GM10847 (cell line): ENCODE data around the gene SLC6A11.

Experiments
- POLR2A ChIP-seq: IDR thresholded peaks from 2 replicates; pipeline ENCODE4 v1.6.1; 2011; ENCODE audit not compliant: insufficient read length; ENCODE audit errors: extremely low read depth

Gene SLC6A11

GRCh38 chr3:10816019-10816862, at the start of gene SLC6A11:
Gene SLC6A11, plus strand, starts transcription at chr3:10816228. Its CDS starts 38 bp downstream, at chr3:10816266.
- TF ChIP-seq POLR2A = no peak

- TF ChIP-seq POLR2A = no peak
These were observed 47.2 kb upstream of the SLC6A11 start for GRCh38 chr3:10768708-10769394.

DNA sequence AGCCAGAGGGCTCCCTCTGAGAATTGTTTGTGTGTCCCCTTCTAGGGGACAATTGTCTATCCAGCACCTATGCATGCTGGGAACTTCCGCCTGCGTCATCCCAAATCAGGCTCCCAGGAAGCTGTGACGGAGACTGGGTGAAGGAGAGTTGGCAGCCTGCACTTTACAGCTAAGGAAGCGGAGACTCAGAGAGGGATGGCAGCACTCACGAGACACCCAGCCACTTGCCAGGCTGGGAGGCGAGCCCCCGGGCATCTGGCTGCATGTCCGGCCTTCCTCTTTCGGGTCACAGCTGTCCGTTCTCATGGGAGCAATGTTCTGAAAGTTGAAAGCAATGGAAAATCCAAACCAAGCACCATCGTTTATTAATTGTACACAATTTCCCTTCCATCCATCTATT, 45.5 kb upstream of the SLC6A11 start:
- no peak for TF ChIP-seq POLR2A

- TF ChIP-seq POLR2A = no peak
These were observed 45.0 kb upstream of the SLC6A11 start for GRCh38 chr3:10770981-10771380.

DNA sequence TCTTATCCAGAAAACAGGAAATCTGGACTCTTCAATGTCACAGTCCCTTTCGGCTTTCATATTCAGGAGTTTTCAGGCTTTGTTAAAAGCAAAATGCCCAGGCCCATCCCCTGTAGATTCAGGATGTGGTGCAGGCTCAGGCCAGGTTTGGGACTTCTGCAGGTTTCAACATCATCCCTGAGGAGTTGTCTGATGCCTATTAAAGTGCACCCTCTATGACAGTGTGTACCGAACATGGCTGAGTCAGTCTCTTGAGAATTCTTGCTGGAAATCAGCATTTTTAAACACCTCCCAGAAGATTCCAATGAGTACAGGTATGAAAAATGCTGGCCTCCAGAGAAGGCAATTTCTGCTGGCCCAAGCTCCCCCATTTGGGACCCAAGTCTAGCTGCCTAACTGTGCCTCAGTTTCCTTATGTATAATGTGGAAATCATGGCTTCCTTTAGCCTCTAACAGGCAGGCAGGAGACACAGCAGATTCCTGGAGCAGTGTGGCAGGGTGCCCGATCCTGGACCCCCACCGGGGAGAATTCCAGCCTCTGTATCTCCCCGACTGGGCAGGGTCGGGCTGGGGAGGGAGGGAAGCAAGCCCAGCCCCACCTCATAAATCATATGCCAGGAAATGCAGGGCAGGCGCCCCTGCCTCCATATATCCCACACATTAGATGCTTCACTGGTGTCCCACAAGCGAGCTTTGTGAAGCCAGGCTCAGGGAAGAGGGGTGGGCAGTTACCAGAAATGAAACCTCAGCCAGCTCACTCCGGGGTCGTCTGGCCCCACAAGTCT, 44.4 kb upstream of the SLC6A11 start:
- TF ChIP-seq POLR2A = no peak

- TF ChIP-seq POLR2A = no peak
These were observed 43.5 kb upstream of the SLC6A11 start for GRCh38 chr3:10772271-10773161.

DNA sequence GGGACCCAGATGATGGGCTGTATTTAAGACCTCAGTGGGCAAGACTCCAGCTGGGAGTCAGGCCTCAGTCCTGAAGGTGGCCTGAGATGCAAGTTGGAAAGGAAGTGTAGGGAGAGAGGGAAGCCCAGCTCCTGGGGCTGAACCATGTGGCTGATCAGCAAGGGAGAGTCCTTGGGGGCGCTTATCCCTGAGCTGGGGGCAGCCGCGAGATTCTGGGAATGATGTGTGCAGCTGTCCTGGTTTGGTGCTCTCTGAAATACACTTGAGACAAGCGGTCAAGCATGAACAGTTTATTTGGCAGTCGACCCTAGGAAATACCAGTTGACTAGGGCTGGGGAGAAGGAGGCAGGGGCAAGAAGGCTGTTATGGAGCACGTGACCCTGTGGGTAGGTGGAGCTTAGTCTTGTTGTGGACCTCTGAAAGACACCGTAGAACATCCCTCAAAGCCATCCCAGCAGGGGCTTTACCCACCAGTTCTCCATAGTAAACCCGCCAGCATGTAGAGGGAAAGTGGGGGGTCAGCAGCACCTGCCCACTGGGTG, 41.8 kb upstream of the SLC6A11 start:
- no peak for TF ChIP-seq POLR2A

DNA sequence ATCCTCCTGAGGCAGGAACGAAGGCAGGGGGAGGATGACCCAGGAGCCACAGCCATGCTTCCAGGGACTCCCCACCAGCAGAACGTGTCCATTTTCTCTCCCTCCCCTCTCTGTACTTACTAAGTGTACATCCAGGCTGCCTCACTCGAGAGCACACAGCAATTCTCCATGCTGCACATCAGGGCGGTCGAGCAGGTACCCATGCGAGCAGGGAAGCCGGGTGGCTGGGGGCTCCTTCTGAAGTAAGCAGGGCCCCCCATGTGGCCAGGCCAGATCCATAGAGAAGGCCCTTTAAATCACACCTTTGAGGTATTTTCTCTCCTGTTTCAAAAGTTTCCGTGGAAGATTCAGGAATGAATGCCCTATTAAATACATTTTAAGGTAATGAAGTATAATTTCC, 41.2 kb upstream of the SLC6A11 start:
- TF ChIP-seq POLR2A = no peak

DNA sequence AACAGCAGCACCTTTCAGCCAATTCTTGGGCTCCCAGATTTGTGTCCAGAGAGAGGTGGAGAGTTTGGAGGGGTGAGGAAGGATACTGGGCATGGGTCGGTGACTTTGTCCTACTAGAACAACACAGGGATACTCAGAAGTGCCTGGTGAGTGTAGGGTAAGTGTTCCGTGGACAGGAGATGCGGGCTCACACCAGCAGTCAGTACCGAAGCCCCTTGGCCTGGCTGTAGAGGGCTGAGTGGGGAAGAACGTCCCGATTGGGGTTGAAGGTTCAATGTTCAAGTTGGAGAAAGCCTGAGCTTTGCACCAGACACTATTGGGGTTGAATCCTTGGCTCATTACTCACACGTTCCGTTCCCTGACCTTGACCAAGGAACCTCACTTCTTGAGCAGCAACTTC, 40.8 kb upstream of the SLC6A11 start:
- no peak for TF ChIP-seq POLR2A

DNA sequence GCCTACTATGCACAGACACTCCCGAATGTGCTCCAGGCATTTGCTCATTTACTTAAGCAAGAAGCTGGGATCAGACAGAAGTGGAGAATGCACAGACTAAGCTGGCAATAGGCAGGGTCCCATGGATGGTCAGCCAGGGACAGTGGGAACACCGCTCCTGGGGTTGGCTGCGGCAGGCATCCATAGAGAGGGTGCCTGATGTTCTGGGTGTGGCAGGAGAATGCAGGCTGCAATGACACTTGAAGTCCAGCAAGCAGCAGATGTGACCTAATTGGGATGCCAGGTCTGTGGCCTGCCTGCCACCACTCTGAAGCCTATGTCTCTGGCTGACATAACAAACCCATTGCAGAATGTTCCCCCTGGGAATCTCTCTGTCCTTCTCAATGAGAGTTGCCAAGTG, 40.2 kb upstream of the SLC6A11 start:
- TF ChIP-seq POLR2A = no peak

DNA sequence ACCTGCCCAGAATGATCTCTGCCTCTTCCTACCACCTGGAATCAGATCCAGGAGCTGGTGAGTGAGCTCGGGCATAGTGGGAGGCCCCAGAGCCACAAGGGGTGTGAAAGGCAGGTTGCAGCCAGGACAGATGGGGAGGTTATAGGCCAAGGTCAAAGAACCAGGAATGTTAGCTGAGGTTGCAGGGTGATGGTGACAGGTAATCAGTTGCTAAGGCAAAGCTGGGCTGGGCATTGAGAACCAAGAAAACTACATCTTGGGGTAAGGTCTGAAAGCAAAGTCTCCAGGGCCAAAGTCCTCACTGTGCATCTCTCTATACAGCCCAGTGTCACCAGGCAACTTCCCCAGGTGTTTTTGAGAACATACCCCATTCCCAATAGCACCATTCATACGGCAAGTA, 38.4 kb upstream of the SLC6A11 start:
- TF ChIP-seq POLR2A = no peak

DNA sequence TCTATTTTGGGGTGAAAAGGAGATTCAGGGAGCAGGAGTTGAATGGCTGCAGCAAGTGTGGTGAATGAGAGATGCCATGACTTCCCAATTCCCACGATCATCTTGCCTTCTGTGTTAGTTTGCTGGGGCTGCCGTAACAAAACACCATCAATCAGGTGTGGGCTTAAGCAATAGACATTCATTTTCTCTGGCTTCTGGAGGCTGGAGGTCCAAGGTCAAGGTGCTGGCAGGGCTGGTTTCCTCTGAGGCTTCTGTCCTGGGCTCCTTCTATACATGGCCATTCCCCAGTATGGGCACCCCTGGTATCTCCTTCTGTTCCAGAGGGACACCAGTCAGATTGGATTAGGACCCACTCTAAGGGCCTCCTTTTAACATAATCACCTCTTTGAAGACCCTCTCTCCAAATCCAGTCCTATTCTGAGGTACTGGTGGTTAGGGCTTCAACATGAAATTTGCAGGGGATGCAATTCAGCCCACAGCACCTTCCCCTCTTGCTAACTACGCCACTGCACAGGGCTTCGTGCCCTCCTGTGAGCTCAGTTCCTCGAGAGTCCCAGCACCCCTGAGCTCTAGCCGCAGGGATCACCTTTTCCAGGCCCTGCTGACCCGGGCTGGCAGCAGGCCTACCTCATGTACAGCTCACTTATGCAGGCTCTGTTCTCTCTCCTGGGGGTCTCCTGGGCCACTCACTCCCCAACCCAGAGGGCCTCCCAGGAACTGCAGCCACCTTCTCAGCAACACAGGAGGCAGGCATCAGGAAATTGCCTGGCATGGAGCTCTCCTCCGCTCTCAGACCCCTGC, 37.3 kb upstream of the SLC6A11 start:
- no peak for TF ChIP-seq POLR2A

GRCh38 chr3:10779293-10779805, 36.7 kb upstream of the SLC6A11 start:
- no peak for TF ChIP-seq POLR2A

DNA sequence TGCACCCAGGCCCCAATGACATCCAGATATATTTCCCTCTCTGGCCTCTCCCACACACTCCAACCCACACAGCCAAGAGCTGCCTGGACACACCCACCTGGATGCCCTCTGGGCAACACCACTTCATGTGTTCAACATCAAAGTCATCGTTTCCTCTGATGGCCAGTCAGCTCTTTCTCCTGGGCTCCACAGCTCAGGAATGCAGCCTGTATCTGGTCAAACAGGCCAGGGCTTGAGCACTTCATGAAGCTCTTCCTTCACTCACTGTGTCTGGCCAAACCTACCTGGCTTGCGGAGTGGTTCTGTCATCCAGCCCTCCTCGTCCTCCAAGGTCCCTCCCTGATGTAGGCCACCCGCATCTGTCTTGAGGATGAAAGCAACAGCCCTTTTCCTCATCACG, 35.8 kb upstream of the SLC6A11 start:
- TF ChIP-seq POLR2A = no peak

DNA sequence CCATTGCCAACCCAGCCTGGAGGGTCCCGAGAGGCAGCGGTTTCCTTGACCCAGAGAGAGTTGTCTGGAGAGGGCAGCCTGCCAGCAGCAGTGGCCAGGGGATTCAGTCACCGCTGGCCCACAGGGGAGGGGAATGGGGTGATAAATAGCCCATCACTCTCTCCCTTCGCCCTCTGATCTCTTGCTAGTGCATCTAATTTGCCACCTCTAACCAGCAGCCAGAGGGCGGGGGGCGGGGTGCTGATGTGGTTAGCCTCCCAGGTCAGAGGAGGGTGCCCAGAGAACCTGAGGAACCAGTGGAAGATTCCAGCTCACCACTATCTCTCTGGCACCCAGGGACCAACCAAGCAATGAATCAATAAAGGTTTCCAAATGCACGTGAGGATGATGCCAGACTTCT, 35.1 kb upstream of the SLC6A11 start:
- no peak for TF ChIP-seq POLR2A
